PC-9 (cell line): Measurements from ENCODE around the gene OAT.

Experiments used
- CTCF ChIP-seq: fragments of 200-600 bp; sonication (generic); conservative IDR thresholded peaks from 2 replicates; pipeline ENCODE4 v1.6.1; 2017; ENCODE audit warnings: mixed run types, antibody characterized with exemption, mild to moderate bottlenecking, moderate library complexity
- EZH2 ChIP-seq: fragments of 200-600 bp; sonication (generic); IDR thresholded peaks from 2 replicates; pipeline ENCODE4 v1.8.0; 2017; ENCODE audit warnings: antibody characterized with exemption, low read depth

- no peak for TF ChIP-seq CTCF
- TF ChIP-seq EZH2 = no peak
Measured at GRCh38 chr10:124349231-124349995, 69.3 kb downstream of the OAT start.
